HG02588 (cell line): Measurements from ENCODE around the gene SPAAR.

ENCODE experiments used
- ATAC-seq: cut with Tn5 transposase; IDR thresholded peaks from one replicate; pipeline ENCODE4 v1.9.1; 2021; ENCODE audit warnings: mild to moderate bottlenecking, moderate library complexity; ENCODE audit not compliant: unreplicated experiment

SPAAR gene

DNA sequence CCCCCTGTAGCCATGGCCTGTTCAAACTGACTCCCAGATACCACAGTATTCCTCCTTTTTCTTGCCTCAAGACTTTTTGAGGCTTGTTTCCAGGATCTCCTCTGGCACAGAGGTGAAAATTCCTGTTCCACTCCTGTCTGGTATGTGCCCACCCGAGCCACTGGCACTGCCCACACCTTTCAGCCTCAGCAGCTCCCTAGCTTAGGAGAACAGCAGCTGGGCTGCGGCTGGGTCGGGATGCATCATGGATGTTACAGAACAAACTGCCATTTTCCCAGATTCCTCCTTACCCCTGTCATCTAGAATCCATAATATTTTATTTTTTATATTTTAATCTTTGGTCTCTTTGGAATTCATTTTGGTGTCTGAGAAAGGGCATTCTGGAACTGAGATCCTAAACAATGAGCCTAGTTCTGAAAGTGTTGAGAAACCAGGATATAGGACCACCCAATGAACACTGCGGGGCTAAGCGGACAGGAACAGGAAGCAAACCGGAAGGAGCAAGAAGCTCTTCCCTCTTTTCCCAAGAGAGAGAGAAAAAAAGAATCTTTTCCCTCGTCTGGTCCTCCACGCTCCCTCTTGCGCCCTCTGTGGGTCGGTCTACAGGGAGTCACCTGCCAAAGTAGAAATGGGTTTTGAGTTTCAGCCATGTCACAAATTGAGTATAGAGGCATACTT lies 36.2 kb downstream of the SPAAR start:
- no peak for ATAC-seq

DNA sequence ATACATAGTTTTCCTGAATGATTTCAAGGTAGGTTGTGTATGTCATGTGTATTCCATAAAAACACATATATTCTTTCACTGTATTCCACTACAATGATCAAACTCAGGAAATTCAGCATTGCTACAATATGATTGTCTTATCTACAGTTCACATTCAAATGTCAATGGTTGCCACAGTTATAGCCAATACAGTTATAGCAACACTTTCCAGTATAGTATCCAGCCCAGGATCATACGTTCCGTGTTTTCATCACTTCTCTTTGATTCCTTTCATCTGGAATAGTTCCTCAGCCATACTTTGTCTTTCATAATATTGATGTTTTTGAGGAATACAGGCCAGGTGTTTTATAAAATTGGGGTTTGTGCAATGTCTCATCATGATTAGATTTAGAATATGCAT lies 39.2 kb downstream of the SPAAR start:
- ATAC-seq = no peak

DNA sequence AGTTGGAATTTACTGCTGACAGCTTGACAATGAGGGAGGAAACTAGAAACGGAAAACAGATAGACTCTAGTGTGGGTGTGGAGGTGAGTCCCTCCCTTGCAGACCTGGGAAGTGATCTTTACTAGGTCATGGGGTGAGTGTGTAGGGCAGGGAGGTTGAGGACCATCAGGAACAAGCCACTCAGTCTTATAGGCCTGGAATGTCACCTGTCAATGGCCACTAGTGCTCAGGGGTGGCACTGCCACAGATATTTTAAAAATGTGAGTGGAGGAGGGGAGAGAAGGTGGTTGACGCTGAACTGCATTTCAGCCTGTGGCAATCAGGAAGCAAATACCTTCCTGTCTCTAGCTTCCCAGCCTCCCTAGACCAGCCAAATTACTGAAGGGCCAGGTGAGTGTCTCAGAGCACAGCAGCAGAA lies 39.6 kb downstream of the SPAAR start:
- no peak for ATAC-seq

DNA sequence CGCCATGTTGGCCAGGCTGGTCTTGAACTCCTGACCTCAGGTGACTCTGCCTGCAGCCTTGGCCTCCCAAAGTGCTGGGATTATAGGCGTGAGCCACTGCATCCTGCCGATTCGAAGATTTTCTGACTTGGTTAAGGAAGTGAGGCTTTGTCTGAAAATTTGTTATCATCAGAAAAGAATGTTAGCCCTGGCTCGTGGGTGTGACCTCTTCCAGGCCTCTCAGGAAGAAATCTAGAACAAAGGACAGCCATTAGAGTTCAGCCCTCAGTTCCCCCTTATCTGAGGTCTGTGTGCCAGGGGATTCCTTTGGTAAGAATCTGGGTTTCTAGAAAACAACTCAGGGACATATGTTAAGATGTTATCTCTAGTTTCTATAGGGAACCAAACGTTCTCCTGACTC lies 42.4 kb downstream of the SPAAR start:
- no peak for ATAC-seq

DNA sequence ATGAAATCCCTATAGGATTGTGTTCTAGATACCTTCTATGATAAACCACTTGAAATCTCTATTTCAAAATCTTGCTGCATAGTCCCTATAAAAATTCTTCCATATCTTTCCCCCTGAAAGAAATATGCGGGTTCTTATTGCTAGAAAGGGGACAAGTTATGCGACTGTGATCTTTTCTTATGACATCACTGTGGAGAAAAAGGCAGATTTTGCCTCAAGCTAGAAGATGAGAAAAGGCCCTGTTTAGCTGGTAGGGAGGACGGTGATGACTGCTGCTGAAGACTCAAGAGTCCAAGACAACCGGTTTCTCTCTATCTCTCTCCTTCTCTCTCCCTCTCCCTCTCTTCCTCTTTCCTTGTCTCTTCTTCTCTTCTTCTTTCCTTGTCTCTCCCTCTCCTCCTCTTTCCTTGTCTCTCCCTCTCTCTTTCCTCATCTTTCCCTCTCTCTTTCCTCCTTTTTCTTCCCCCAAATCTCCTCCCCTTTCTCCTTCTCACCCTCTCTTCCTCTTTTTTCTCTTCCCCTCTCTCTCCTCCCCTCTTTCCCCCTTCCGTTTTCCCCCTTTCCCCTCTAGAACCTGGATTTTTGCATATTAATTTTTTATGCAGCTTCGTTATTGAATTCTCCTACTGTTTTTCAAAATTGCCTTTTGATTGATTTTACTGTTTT lies 43.4 kb downstream of the SPAAR start:
- ATAC-seq = no peak

DNA sequence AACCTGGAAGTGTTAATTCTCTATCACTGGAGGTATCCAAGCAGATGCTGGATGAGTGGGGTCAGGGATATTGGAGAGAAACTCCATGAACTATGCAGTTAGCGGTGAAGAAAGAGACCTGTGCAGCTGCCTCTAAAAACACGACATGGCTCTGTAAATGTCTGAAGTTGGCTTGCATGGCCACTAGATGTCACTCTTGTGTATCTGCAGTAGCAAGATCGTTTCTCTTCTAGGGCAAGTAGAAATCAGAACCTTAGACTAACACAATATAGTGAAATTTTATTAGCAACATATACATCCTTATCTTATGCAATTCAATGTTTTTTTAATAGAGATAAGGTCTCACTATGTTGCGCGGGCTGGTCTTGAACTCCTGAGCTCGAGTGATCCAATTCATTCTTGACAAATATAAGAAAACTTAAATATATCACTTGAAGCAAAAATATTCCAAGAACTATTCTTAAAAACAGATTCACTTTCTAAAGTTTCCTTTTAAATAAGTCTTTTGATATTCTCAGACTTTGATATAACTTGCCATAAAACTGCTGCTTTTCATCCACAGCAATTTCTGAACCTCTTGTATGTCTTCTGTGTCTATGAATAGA lies 45.8 kb downstream of the SPAAR start:
- ATAC-seq = no peak

DNA sequence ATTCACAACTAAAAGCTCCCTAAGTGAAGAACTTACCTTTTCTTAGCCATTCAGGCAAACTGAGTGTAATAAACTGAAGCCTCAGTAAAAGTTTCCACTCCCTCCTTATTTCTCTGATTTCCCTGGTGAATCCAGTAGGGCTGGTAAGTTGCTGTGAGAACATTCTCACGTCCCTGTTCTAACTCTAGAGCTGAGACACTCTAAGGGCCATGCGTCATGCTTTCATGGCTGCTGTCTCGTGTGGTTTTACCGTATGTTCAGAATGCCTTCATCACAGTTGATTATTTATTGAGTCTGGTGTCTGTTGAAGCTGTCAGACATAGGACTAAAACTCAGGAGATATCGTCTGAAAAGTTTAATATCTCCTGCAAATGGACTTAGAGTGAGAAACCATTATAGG lies 47.4 kb downstream of the SPAAR start:
- ATAC-seq = no peak

DNA sequence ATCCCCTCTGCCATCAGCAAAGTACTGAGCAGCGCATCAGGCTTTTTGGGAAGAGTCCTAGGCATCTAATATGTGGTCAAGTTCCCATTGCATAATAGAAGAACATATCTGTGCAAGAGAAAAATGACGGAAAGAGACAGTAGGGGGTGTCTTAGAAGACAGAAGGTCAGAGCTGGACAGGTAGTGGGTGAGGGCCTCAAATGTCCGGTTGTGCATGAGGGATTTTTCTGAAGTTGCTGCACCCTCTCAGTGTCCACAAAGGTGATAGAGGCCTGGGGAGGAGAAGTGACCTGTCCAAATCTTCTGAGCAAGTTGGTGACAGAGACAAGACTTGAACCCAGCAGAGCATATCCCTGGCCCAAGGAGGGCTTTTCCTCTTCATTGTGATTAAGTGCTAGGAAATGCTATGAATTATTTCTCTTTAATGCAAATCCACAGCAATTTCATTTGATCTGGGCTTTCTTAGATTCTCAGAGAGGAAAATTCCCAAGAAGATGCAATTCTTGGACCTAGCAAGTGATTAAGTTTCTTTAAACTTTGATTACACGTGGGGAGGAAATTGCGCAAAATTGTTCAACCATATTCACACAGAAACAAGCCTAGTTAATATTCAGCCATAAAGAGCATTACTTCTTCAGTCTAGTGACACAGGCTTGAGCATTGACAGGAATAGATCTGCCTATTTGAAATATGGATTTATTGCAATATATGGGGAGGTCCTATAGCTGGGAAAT lies 49.0 kb downstream of the SPAAR start, which contains the start of gene OR2S2:
OR2S2 (minus strand) TSS at position 51 of the 734 bp plus-strand sequence. CDS start 56 bp downstream, outside the sequence.
- ATAC-seq = no peak

DNA sequence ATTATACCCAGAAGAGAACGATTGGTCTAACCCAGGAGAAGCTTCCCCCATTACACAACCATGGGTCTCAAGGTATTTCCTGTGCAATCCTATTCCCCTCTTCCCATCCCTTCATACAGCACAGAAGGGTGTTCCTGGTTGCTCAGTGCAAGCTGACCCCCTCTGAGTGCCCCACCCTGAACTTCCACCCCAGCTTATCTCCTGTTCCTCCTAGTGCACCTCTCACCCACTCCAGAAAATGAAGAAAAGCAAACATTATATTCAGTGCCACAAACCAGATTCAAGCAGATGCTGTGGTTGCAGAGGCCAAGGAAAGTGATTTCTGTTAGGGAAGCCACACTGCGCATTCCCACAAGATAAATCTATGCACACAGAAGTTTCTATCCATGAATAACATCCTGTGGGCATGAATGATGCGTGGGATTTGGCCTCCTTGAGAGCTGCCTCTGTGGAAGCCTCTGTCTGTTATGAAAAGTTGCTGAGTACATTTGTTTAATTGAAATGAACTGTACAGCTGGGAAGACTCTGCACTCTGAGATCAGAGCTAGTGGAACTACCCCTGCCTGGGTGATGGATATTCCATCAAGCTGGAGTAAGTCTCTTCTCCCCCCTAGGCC lies 50.9 kb downstream of the SPAAR start:
- no peak for ATAC-seq
